Measurements from ENCODE around the gene NID1.

DNA sequence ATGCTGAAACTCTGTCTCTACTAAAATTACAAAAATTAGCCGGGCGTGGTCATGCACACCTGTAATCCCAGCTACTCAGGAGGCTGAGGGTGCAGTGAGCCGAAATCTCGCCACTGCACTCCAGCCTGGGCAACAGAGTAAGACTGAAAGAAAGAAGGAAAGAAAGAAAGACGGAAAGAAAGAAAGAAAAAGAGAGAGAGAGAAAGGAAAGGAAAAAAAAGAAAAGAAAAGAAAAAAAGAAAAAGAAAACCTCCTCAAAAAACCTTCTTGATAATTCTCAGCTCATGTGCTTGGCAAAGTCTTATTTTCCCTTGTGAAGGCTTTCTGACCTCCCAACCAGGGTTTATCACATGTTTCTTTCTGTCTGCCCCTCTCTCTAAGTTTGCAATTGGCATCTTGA lies 7.3 kb downstream of the NID1 start:
- TF ChIP-seq, protein P1, sequence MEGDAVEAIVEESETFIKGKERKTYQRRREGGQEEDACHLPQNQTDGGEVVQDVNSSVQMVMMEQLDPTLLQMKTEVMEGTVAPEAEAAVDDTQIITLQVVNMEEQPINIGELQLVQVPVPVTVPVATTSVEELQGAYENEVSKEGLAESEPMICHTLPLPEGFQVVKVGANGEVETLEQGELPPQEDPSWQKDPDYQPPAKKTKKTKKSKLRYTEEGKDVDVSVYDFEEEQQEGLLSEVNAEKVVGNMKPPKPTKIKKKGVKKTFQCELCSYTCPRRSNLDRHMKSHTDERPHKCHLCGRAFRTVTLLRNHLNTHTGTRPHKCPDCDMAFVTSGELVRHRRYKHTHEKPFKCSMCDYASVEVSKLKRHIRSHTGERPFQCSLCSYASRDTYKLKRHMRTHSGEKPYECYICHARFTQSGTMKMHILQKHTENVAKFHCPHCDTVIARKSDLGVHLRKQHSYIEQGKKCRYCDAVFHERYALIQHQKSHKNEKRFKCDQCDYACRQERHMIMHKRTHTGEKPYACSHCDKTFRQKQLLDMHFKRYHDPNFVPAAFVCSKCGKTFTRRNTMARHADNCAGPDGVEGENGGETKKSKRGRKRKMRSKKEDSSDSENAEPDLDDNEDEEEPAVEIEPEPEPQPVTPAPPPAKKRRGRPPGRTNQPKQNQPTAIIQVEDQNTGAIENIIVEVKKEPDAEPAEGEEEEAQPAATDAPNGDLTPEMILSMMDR (IDR thresholded peaks at IDR 0.05; ENCODE audit: low read length) = no peak
- no peak for TF ChIP-seq EZH2phosphoT487 (IDR thresholded peaks at IDR 0.05; ENCODE audit: low read length)
- no peak for TF ChIP-seq EZH2 (optimal IDR thresholded peaks at IDR 0.05; ENCODE audit: low read depth, low read length)
